Bone marrow (tissue), 2 donors: Measurements from ENCODE around the gene LIG1.
"Not testable (repeated sequence)": the region's sequence is repeated elsewhere in the genome, so short reads cannot be mapped to it uniquely, and the experiment has no call there.

ENCODE experiments used
- DNase-seq, 2 donors: peaks; one replicate each; lab custom pipeline; 2025; lab: John Stamatoyannopoulos, UW

LIG1 gene

GRCh38 chr19:48070177-48070769 is 99.9 kb downstream of the LIG1 start:
- not testable (repeated sequence) for DNase-seq

GRCh38 chr19:48069435-48069834 is 100.7 kb downstream of the LIG1 start:
- DNase-seq = no peak
